Coronary artery (tissue), 2 donors: ENCODE measurements around the gene ZNF48.

ENCODE experiments used
- DNase-seq: peaks from one replicate; pipeline ENCODE4 v3.0.0-alpha.2; 2017; ENCODE audit warnings: low spot score
- H3K27ac ChIP-seq, 2 donors: fragments of 200-600 bp; sonication (generic); one replicate each; pipeline ENCODE4 v1.5.1; 2016 to 2019
- H3K4me3 ChIP-seq: fragments of 200-600 bp; sonication (generic); 2 replicates; pipeline ENCODE4 v1.5.1; 2016; ENCODE audit warnings: mild to moderate bottlenecking, moderate library complexity
- CTCF ChIP-seq: fragments of 200-600 bp; sonication (generic); IDR thresholded peaks from one replicate; pipeline ENCODE4 v1.5.1; 2019; ENCODE audit warnings: antibody characterized with exemption

The ZNF48 gene

DNA sequence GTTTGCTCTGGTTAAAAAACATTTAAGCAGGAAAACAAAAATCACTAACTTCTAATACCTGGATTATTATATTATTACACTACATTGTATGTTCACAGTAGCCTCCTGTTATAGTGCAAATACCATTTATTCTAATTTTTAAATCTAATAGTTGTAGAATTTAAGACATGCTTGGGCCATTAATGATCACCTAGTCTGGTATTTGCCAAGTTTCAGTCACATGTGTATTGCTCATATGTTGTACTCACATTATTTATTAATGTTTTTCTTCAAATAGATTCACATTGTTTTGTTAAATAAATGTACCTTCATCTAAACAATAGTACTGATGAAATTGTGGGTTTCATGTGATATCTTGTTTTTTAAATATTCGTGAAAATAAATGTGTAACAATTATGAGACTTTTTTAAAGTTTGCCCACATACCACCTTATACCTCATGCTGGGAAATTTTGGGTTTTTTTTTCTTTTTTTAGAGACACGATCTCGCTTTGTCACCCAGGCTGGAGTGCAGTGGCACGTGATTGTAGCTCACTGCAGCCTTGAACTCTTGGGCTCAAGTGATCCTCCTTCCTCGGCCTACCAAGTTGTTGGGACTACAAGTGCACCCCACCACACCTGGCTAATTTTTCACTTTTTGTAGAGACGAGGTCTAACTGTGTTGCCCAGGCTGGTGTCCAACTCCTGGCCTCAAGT, 18.0 kb downstream of the ZNF48 start:
- DNase-seq, result no peak
- Histone ChIP-seq H3K27ac (no peak overlapping the region), H3K4me3 (no peak overlapping the region)
- no peak for TF ChIP-seq CTCF

DNA sequence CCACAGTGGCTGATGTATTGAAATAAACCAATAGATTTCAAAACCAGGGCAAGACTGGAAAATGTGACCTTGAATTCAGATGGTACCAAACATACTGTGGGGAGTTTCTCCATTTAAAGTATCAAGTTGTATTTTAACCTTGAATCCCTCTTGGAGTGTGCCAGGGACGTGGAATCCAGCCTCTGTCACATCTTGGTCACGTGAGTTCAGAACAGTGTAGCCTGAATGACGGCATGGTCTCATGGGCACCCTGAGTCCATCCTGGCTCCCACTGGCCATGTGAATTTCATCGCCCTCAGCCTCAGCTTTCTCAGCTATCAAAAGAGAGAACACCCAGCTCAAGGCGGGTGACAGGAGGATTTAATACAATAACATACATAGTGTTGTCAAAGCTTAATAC, 18.9 kb downstream of the ZNF48 start:
- no peak for TF ChIP-seq CTCF
- no peak overlapping the region for H3K27ac ChIP-seq
- H3K4me3 ChIP-seq, result no peak overlapping the region
- no peak for DNase-seq

GRCh38 chr16:30416047-30416603, 20.9 kb downstream of the ZNF48 start:
- no peak for TF ChIP-seq CTCF
- Histone ChIP-seq H3K27ac (no peak overlapping the region), H3K4me3 (no peak overlapping the region)

GRCh38 chr16:30416624-30417528, 21.7 kb downstream of the ZNF48 start:
- TF ChIP-seq CTCF, result no peak
- no peak for DNase-seq
- H3K27ac ChIP-seq, result peak overlapping the region in 1 of 2 donors; percentile 82
- peak overlapping the region; percentile 70 for H3K4me3 ChIP-seq

More at GRCh38 chr16:30416047-30416603, 20.9 kb downstream of the ZNF48 start:
- DNase-seq, result no peak

- H3K27ac ChIP-seq, result peak overlapping the region; percentile 60 to 82
- no peak for DNase-seq
- peak overlapping the region; percentile 70 for H3K4me3 ChIP-seq
- no peak for TF ChIP-seq CTCF
These were observed 22.5 kb downstream of the ZNF48 start for GRCh38 chr16:30417529-30418349.

- peak overlapping the region; percentile 70 for H3K4me3 ChIP-seq
- H3K27ac ChIP-seq, result peak overlapping the region; percentile 60 to 82
- TF ChIP-seq CTCF, result no peak
- no peak for DNase-seq
These were observed 23.3 kb downstream of the ZNF48 start for GRCh38 chr16:30418350-30419181.
